Measurements from ENCODE around the gene KSR1.

KSR1 gene

GRCh38 chr17:27579897-27580321 is 123.7 kb downstream of the KSR1 start:
- DNase-seq (ENCODE audit: insufficient read length, low spot score) (no peak), FAIRE-seq (no peak)

GRCh38 chr17:27581016-27581415 is 124.8 kb downstream of the KSR1 start:
- DNase-seq (ENCODE audit: insufficient read length, low spot score) (no peak), FAIRE-seq (no peak)

DNA sequence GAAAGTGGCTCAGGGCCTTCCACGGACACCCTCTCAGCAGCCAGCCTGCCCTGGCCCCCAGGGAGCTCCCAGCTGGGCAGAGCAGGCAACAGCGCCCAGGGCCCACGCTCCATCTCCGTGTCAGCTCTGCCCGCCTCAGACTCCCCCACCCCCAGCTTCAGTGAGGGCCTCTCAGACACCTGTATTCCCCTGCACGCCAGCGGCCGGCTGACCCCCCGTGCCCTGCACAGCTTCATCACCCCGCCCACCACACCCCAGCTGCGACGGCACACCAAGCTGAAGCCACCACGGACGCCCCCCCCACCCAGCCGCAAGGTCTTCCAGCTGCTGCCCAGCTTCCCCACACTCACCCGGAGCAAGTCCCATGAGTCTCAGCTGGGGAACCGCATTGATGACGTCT is 126.4 kb downstream of the KSR1 start:
- FAIRE-seq: no peak

GRCh38 chr17:27585153-27585681 is 129.0 kb downstream of the KSR1 start:
- no peak for DNase-seq (ENCODE audit: insufficient read length, low spot score)
- no peak for FAIRE-seq

More for the DNA sequence above, 126.4 kb downstream of the KSR1 start:
- no peak for DNase-seq (ENCODE audit: insufficient read length, low spot score)

DNA sequence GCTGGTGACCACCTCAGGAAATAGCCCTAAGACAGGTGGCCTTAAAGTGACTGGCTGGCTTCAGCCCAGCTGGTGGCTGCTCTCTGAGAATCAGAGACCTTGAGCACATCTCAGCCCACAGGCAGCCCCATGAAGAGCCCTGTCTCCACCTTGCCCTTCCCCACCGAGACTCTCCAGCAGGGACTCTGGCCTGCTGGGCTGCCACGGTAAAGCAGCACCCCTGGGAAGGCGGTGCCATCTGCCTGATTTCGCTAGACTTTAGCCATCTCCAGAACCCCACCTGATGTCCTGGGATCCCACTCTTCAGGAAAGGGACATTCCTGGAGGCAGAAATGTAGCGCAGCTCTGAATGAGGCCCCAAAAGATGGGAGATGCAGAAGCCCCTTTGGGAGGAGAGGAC is 129.5 kb downstream of the KSR1 start:
- DNase-seq (ENCODE audit: insufficient read length, low spot score) (no peak), FAIRE-seq (no peak)

- no peak for FAIRE-seq
- DNase-seq (ENCODE audit: insufficient read length, low spot score): no peak
Measured at GRCh38 chr17:27586203-27586721, 130.0 kb downstream of the KSR1 start.

DNA sequence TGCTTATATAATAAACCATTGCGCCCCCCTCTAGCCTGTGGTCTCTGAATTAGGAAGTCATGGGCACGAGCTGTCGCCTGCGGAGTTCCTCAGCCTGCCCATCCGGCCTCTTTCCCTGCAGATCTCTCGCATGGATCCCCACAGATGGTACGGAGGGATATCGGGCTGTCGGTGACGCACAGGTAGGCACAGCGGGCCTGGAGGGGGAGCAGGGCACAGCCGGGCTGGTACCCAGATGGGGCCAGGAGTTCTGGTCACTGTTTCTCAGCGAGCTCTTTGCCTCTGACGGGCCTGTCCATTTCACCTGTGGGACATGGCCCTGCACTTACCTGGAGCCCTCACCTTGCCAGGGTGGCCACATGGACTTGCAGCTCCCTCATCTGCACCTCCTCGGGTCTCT is 132.1 kb downstream of the KSR1 start:
- no peak for FAIRE-seq
- no peak for DNase-seq (ENCODE audit: insufficient read length, low spot score)

- no peak for FAIRE-seq
- DNase-seq (ENCODE audit: insufficient read length, low spot score): no peak
Measured at GRCh38 chr17:27590864-27591263, 134.6 kb downstream of the KSR1 start.

DNA sequence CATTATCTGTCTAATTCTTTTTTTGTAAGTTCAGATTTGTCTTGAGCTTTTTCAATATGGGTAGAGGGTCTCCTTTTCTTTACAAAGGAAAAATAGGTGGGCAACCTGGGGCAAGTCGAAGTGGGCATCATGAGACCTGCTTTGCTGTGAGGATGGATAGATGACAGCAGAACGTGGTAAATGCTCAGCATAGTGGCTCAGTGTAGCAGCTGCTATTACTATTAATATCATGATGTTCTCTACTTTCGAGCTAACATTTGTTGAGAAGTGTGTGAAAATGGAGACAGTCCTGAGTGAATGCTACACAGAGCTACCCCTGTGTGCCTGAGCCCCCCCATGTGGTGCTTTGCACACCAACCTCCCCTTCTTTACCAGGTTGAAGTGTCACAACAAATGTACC is 135.7 kb downstream of the KSR1 start:
- DNase-seq (ENCODE audit: insufficient read length, low spot score): no peak
- no peak for FAIRE-seq

- DNase-seq (ENCODE audit: insufficient read length, low spot score) (no peak), FAIRE-seq (no peak)
Measured at GRCh38 chr17:27593232-27593856, 137.1 kb downstream of the KSR1 start.

DNA sequence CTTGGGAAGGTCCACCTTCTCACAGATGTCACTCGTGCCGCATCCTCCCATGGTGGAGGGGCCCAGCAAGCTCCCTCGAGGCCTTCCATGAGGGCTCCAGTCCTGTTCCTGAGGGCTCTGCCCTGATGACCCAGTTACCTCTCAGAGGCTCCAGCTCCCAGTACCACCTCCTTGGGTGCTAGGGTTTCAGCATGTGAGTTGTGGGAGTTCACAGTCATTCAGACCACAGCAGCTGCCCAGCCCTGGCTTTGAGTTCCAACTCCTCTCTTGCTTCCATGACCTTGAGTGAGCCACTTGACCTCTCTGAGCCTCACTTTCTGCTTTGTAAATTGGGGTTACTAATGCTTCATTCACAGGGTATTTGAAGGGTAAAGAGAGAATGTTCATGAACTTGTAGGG is 137.6 kb downstream of the KSR1 start:
- no peak for FAIRE-seq
- DNase-seq (ENCODE audit: insufficient read length, low spot score): no peak

GRCh38 chr17:27595208-27595607 is 139.0 kb downstream of the KSR1 start:
- no peak for FAIRE-seq

GRCh38 chr17:27596096-27596495 is 139.8 kb downstream of the KSR1 start:
- no peak for DNase-seq (ENCODE audit: insufficient read length, low spot score)
- no peak for FAIRE-seq

More at GRCh38 chr17:27595208-27595607, 139.0 kb downstream of the KSR1 start:
- no peak for DNase-seq (ENCODE audit: insufficient read length, low spot score)

GRCh38 chr17:27596566-27597187 is 140.4 kb downstream of the KSR1 start:
- DNase-seq (ENCODE audit: insufficient read length, low spot score) (no peak), FAIRE-seq (no peak)

DNA sequence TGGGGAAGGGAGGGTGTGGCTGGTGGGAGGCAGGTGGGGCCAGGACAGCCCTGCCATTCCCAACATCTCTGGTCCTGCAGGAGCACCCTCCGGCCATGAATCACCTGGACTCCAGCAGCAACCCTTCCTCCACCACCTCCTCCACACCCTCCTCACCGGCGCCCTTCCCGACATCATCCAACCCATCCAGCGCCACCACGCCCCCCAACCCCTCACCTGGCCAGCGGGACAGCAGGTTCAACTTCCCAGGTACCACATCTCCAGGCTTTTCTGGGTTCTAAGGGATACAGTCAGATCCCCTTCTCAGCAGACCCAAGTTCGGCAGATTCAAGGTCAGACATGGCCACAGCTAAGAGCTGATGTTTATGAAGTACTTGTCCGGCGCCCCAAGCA is 140.9 kb downstream of the KSR1 start:
- DNase-seq (ENCODE audit: insufficient read length, low spot score) (no peak), FAIRE-seq (no peak)

DNA sequence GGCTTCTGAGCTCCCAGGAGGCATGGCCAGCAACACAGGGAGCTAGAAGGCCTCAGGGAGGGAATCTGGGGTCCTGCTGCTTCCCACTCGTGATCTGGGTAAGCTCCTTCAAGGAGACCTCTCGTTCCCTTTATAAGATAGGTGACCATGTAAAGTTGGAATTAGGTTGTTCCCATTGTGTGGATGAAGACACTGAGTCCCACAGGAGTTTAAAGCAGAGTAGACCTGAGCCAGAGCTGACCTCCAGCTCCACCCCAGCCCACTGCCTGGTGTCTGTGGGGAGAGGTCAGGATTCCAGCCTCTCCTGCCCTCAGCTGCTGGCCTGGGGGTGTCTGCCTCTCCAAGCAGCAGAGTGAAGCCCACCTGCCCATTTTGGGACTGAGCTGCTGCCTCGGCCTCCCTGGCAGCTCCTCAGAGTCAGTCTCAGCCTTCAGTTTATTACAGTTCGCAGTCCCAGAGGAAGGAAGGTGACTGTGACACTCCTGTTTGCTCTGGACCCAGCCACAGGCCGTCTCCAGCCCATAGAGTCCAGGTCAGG is 141.6 kb downstream of the KSR1 start:
- FAIRE-seq (no peak), DNase-seq (ENCODE audit: insufficient read length, low spot score) (no peak)

GRCh38 chr17:27598337-27599050 is 142.2 kb downstream of the KSR1 start:
- no peak for FAIRE-seq
- DNase-seq (ENCODE audit: insufficient read length, low spot score): no peak

GRCh38 chr17:27600471-27600870 is 144.2 kb downstream of the KSR1 start:
- FAIRE-seq (no peak), DNase-seq (ENCODE audit: insufficient read length, low spot score) (no peak)

DNA sequence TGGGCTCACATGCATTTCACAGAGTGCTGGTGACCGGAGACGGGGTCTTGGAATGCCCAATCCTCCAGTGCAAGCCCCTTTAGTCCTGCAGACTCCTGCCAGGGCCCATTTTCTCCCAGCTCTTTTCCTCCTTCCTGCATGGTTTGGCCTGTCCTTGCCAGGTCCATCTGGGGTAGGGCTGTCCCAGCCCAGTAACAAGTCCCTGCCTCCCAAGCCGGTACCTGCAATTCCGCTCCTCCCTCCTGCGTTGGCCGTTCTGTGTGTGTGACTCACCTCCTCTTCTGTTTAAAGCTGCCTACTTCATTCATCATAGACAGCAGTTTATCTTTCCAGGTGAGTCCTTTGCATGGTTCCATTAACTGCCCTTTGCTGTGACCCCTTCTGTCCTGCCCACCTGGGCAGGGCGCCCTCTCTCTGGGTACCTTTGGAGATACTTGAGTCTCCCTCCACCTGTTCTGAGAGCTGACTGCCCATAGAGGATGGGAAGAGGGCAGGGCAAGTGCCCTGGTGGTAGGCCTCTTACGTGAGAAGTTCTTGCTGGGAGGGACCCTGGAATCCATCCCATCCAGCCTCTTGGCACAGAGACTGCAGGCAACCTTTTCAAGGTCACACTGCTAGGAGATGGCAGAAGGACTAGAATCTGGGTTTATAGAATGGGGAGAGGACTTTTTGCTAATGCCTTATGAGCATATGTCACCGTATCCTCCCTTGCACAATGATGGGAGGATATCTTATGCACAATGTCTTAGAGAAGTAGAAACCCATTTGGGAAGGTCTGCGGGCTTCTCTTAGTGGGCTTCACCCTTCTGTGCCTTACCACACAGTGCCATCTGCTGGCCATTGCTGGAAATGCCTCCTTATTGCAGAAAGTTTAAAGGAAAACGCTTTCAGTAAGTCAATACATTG is 145.1 kb downstream of the KSR1 start:
- FAIRE-seq: peak; percentile 90
- DNase-seq (ENCODE audit: insufficient read length, low spot score): peak; percentile 62

- DNase-seq (ENCODE audit: insufficient read length, low spot score) (no peak), FAIRE-seq (no peak)
Measured at GRCh38 chr17:27601975-27602302, 145.7 kb downstream of the KSR1 start.

Data from GM19239 (cell line).